Peyer's patch (tissue), 4 donors: Measurements from ENCODE around the gene STAG2.

ENCODE experiments used
- POLR2A ChIP-seq, 2 donors: fragments of 450-650 bp; IDR thresholded peaks; one replicate each; pipeline ENCODE4 v1.5.1; 2017; ENCODE audit warnings: antibody characterized with exemption in 2 of 2, mild to moderate bottlenecking in 2 of 2, moderate library complexity in 2 of 2
- TF ChIP-seq, protein P1 (sequence below), 6 experiments: fragments of 450-650 bp in 4 of 6; fragments of 200-600 bp in 2 of 6; sonication (generic) in 1 of 6; IDR thresholded peaks; one replicate each; pipeline ENCODE4 v1.5.1; 2017 to 2019; ENCODE audit warnings: antibody characterized with exemption in 6 of 6, mild to moderate bottlenecking in 3 of 6, moderate library complexity in 1 of 6

DNA sequence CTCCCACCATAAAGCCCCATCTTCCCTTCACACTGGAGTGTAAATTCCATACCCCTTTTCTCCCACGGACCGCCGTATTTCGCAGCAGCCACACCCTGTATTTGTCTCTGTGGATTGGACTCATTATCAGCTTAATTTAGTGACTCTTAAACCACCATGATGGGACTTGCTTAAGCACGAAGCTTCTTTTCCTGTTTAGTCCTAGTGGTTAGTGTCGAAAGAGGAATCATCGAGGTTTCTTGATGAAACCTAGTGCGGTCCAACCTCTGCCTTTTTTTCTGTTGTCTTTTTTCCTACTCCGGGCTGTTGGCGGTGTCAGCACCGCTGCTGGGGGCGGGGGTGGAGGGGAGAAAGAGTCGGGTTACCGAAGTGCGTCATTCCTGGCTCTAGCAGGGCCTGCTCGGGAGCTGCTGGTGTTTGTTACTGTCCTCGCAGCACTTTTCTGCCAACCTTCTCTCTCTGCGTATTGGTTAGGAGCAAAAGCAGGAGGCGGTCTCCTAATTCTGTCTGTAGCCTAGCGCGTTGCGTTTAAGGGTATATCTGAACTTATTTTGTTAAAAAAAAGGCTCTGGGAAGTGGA lies 1.4 kb downstream of the STAG2 start:
- TF ChIP-seq, protein P1, sequence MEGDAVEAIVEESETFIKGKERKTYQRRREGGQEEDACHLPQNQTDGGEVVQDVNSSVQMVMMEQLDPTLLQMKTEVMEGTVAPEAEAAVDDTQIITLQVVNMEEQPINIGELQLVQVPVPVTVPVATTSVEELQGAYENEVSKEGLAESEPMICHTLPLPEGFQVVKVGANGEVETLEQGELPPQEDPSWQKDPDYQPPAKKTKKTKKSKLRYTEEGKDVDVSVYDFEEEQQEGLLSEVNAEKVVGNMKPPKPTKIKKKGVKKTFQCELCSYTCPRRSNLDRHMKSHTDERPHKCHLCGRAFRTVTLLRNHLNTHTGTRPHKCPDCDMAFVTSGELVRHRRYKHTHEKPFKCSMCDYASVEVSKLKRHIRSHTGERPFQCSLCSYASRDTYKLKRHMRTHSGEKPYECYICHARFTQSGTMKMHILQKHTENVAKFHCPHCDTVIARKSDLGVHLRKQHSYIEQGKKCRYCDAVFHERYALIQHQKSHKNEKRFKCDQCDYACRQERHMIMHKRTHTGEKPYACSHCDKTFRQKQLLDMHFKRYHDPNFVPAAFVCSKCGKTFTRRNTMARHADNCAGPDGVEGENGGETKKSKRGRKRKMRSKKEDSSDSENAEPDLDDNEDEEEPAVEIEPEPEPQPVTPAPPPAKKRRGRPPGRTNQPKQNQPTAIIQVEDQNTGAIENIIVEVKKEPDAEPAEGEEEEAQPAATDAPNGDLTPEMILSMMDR (IDR thresholded peaks at IDR 0.05): no peak
- TF ChIP-seq POLR2A (IDR thresholded peaks at IDR 0.05): peak; percentile 41 to 83
